ENCODE results near the gene CNBP. TPM values are rescaled to one million over a fixed set of nuclear protein-coding genes. Genes with fewer than 3 reads are reported as not detected.
A peak's percentile ranks its signal among the peaks of the same experiment; 100 is the strongest.

CNBP gene
- total and polyA plus RNA-seq, 10 of the 15 experiments (the other 5 are each of a cell fraction or from before 2014, with no cell fraction given), result 300 to 719 (median 439) TPM

- TF ChIP-seq CUX1 (IDR thresholded peaks at IDR 0.05; ENCODE audit: insufficient replicate concordance, low read depth, low read length) (no peak), BHLHE40 (IDR thresholded peaks at IDR 0.05; ENCODE audit: borderline replicate concordance in 1 of 2, low read depth in 2 of 2, low read length in 1 of 2) (no peak), CEBPZ (IDR thresholded peaks at IDR 0.05; ENCODE audit: low read depth, low read length) (no peak), EZH2 (IDR thresholded peaks at IDR 0.05; ENCODE audit: borderline replicate concordance, control insufficient read depth, low read depth, low read length) (no peak), MTA3 (IDR thresholded peaks at IDR 0.05; ENCODE audit: borderline replicate concordance, low read length) (peak; percentile 55; the same call in 1 of the 2 replicates), PML (IDR thresholded peaks at IDR 0.05; ENCODE audit: low read length) (no peak), NFYB (IDR thresholded peaks at IDR 0.05; ENCODE audit: insufficient read depth, low read depth, low read length) (no peak), MEF2A (IDR thresholded peaks at IDR 0.05; ENCODE audit: insufficient read depth, low read depth, low read length) (no peak), ASH2L (IDR thresholded peaks at IDR 0.05; ENCODE audit: borderline replicate concordance, low read depth) (no peak), GABPA (IDR thresholded peaks at IDR 0.05; ENCODE audit: low read depth) (no peak), NR2C1 (IDR thresholded peaks at IDR 0.05) (no peak), FOXK2 (IDR thresholded peaks at IDR 0.05) (no peak), SMC3 (IDR thresholded peaks at IDR 0.05; ENCODE audit: borderline replicate concordance, low read length) (no peak), ZNF274 (IDR thresholded peaks at IDR 0.05; ENCODE audit: insufficient read depth, insufficient read length) (no peak), USF1 (IDR thresholded peaks at IDR 0.05; ENCODE audit: borderline replicate concordance, extremely low read length, insufficient read depth, low read depth, low read length) (no peak), NBN (IDR thresholded peaks at IDR 0.05) (no peak), FOXM1 (IDR thresholded peaks at IDR 0.05; ENCODE audit: low read depth, low read length) (no peak), BCL3 (IDR thresholded peaks at IDR 0.05; ENCODE audit: borderline replicate concordance, insufficient read depth, low read depth, low read length, poor library complexity, severe bottlenecking) (no peak)
These were observed 1.1 kb downstream of the CNBP start (continued) for GRCh38 chr3:129182390-129183185.

Measured in GM12878 (cell line).